Choroid plexus epithelial cell (primary cell): ENCODE data around the gene SLAMF9.

Experiments
- DNase-seq: peaks from one replicate; pipeline ENCODE4 v3.0.0-alpha.2; 2010; ENCODE audit warnings: low read depth
- H3K4me3 ChIP-seq: 2 replicates; pipeline ENCODE4 v1.5.1; 2011; ENCODE audit warnings: low read depth, mild to moderate bottlenecking, control low read depth, low read length, moderate library complexity
- CTCF ChIP-seq: conservative IDR thresholded peaks from 2 replicates; pipeline ENCODE4 v1.5.1; 2011; ENCODE audit warnings: low read depth, mild to moderate bottlenecking, control low read depth, inconsistent platforms, low read length, moderate library complexity

SLAMF9 gene

GRCh38 chr1:159959451-159959850, 5.4 kb upstream of the SLAMF9 start:
- H3K4me3 ChIP-seq = no peak overlapping the region
- TF ChIP-seq CTCF = no peak
- no peak for DNase-seq

- no peak for TF ChIP-seq CTCF
- no peak for DNase-seq
- no peak overlapping the region for H3K4me3 ChIP-seq
Measured at GRCh38 chr1:159958719-159959380, 4.8 kb upstream of the SLAMF9 start.

DNA sequence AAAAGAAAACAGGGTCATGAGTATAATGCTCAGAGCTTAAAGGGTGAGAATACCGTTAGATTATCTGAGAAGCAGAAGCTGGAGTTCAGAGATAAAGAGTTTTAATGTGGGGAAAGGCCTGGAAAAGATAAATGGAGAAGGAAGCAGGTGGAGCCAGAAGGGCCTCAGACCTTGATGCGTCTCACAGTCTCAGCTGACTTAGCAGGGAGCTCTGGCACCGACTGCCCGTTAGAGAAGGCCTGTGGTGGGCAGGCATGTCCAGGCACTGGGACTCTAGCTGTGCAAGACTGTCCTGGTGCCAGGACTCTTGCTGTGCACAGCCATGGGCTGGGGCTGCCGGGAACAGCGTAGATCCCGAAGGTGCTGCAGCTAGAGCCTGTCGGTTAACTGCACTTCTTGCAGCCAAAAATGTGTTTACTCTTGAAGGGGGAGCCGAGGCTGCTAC, 3.8 kb upstream of the SLAMF9 start:
- DNase-seq = no peak
- H3K4me3 ChIP-seq = no peak overlapping the region
- no peak for TF ChIP-seq CTCF

DNA sequence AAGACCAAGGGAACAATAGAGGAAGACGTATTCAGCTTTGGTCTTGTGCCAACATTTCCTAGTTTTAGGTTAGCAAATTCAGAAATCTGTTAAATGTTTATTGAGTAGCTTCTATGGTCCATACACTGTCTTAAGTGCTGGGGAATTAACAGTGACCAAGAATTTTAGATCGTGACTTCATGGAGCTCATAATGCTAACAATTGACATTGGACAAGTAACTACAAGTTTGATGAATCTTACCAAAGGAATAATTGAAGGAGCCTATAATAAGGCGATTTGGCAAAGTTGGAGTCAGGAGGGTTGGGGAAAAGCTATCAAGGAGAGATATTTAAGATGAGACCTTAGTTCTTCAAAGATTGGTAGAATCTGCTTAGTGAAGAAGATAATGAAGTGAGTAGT, 1.4 kb upstream of the SLAMF9 start:
- DNase-seq = no peak
- TF ChIP-seq CTCF = no peak
- H3K4me3 ChIP-seq = no peak overlapping the region

GRCh38 chr1:159952932-159953331, 1.1 kb downstream of the SLAMF9 start:
- TF ChIP-seq CTCF = no peak
- DNase-seq = no peak

DNA sequence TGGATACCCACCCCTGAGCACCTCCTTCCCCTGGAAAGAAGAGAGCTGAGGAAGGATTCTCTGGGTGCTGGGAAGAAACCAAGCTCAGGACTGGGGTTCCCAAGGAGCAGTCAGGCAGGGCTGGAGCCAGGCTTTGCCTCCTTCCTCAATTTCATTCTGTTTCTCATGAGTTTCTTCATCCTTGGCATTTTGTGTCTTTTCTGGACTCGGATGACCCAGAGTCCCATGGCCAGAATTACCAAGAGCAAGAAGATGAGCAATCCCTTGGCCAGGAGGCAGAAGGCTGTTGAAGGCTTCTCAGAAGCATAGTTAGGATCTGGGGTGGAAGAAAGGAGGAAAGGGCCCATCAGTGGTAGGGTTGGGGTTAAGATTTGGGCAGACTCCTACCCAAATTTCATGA, 2.5 kb downstream of the SLAMF9 start:
- DNase-seq = no peak
- no peak overlapping the region for H3K4me3 ChIP-seq
- no peak for TF ChIP-seq CTCF

More at GRCh38 chr1:159952932-159953331, 1.1 kb downstream of the SLAMF9 start:
- no peak overlapping the region for H3K4me3 ChIP-seq

DNA sequence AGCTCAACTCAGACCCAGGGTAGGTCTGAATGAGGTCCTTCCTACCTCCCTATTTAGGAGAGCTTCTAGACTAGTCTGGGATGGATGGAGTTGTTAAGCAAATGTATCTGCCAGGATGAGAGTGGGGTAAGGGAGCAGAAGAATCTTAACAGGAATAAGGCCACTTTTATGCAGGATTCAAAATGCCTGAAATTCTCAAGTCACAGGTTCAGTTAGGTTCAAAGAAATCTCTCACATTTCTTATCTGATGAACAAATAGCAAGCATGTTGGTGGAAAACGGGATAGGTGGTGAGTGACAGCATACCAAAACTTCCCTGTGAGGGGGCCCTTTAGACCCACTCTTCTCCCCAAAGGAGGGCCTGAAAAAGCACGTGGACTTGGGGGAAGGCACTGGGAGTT, 3.0 kb downstream of the SLAMF9 start:
- no peak for DNase-seq
- no peak overlapping the region for H3K4me3 ChIP-seq
- TF ChIP-seq CTCF = no peak
